Astrocyte (in vitro differentiated cells and primary cell): ENCODE data around the gene PCK2. TPM values are rescaled to one million over a fixed set of nuclear protein-coding genes. Genes with fewer than 3 reads are reported as not detected.

Source experiments
- DNase-seq: peaks from one replicate; pipeline ENCODE4 v3.0.0-alpha.2; 2010; ENCODE audit warnings: low read depth
- FAIRE-seq: peaks from 2 replicates; lab custom pipeline; 2011; peaks lifted over from hg19 to GRCh38; lab: Jason Lieb, UNC
- H2AFZ ChIP-seq: 2 replicates; pipeline ENCODE4 v1.6.0; 2012; ENCODE audit warnings: low read depth, low read length, inconsistent platforms
- H3K27ac ChIP-seq: 2 replicates; pipeline ENCODE4 v1.5.1; 2011; ENCODE audit warnings: low read depth, low read length, inconsistent platforms
- H3K27me3 ChIP-seq: 2 replicates; pipeline ENCODE4 v1.6.0; 2011; ENCODE audit warnings: low read length, inconsistent platforms; ENCODE audit not compliant: insufficient read depth
- H3K36me3 ChIP-seq: 2 replicates; pipeline ENCODE4 v1.5.1; 2011; ENCODE audit warnings: low read length, inconsistent platforms; ENCODE audit not compliant: insufficient read depth
- H3K4me1 ChIP-seq: 2 replicates; pipeline ENCODE4 v1.5.1; 2011; ENCODE audit warnings: low read length, inconsistent platforms; ENCODE audit not compliant: insufficient read depth
- H3K4me2 ChIP-seq: 2 replicates; pipeline ENCODE4 v1.6.0; 2012; ENCODE audit warnings: low read length, inconsistent platforms
- H3K4me3 ChIP-seq: 2 replicates; pipeline ENCODE4 v1.5.1; 2011; ENCODE audit warnings: low read depth, mild to moderate bottlenecking, low read length, inconsistent platforms; ENCODE audit not compliant: insufficient read depth
- H3K79me2 ChIP-seq: 2 replicates; pipeline ENCODE4 v1.6.0; 2012; ENCODE audit warnings: mild to moderate bottlenecking, low read length, inconsistent platforms; ENCODE audit not compliant: insufficient read depth
- H3K9ac ChIP-seq: 2 replicates; pipeline ENCODE4 v1.6.0; 2012; ENCODE audit warnings: mild to moderate bottlenecking, low read length, inconsistent platforms
- H3K9me3 ChIP-seq: 2 replicates; pipeline ENCODE4 v1.5.1; 2012; ENCODE audit warnings: low read depth, mild to moderate bottlenecking, low read length, inconsistent platforms; ENCODE audit not compliant: insufficient read depth
- H4K20me1 ChIP-seq: 2 replicates; pipeline ENCODE4 v1.6.0; 2012; ENCODE audit warnings: low read length, inconsistent platforms; ENCODE audit not compliant: insufficient read depth
- H3K27ac Mint-ChIP-seq: one replicate; pipeline ENCODE4 v1.8.0; 2021; ENCODE audit warnings: mild to moderate bottlenecking, mixed read lengths; ENCODE audit not compliant: unreplicated experiment
- H3K27me3 Mint-ChIP-seq: one replicate; pipeline ENCODE4 v1.8.0; 2021; ENCODE audit warnings: low read depth, mixed read lengths; ENCODE audit not compliant: unreplicated experiment
- H3K36me3 Mint-ChIP-seq: one replicate; pipeline ENCODE4 v1.8.0; 2021; ENCODE audit warnings: low read depth, mixed read lengths; ENCODE audit not compliant: unreplicated experiment
- H3K4me1 Mint-ChIP-seq: one replicate; pipeline ENCODE4 v1.8.0; 2021; ENCODE audit warnings: low read depth, mixed read lengths; ENCODE audit not compliant: unreplicated experiment
- H3K4me3 Mint-ChIP-seq: one replicate; pipeline ENCODE4 v1.8.0; 2021; ENCODE audit warnings: mild to moderate bottlenecking, moderate library complexity, mixed read lengths; ENCODE audit not compliant: unreplicated experiment
- H3K9me3 Mint-ChIP-seq: one replicate; pipeline ENCODE4 v1.8.0; 2021; ENCODE audit warnings: mild to moderate bottlenecking, mixed read lengths; ENCODE audit not compliant: unreplicated experiment
- CTCF ChIP-seq: IDR thresholded peaks from 2 replicates; pipeline ENCODE4 v1.5.1; 2011; ENCODE audit warnings: low read depth, mild to moderate bottlenecking, inconsistent platforms, low read length, moderate library complexity; ENCODE audit not compliant: insufficient read depth
- EZH2 ChIP-seq: IDR thresholded peaks from 2 replicates; pipeline ENCODE4 v1.6.1; 2012; ENCODE audit warnings: mild to moderate bottlenecking, low read length, inconsistent platforms; ENCODE audit not compliant: insufficient read depth
- total RNA-seq: library from RNA; stranded (reverse); gene quantifications from 2 replicates; pipeline ENCODE4 v1.2.1, GENCODE V29; 2021

The PCK2 gene
- total RNA-seq, 1 donor from 2014 or later, result 73.8 TPM

GRCh38 chr14:24092505-24093206 lies 1.5 kb upstream of the PCK2 start:
- FAIRE-seq (no peak), DNase-seq (no peak)
- peaks cover 6% of the 10 kb centered on the region for H3K36me3 Mint-ChIP-seq
- no peak overlapping the region for H3K4me3 ChIP-seq
- H3K9me3 ChIP-seq, result no peaks in the 10 kb centered on the region
- no peaks in the 10 kb centered on the region for H3K27me3 ChIP-seq
- no peaks in the 10 kb centered on the region for H4K20me1 ChIP-seq
- peaks cover 15% of the 10 kb centered on the region for H3K4me1 Mint-ChIP-seq
- H3K4me2 ChIP-seq, result no peak overlapping the region
- H3K9ac ChIP-seq, result no peak overlapping the region
- no peaks in the 10 kb centered on the region for H3K79me2 ChIP-seq
- H3K4me1 ChIP-seq, result peaks cover 6% of the 10 kb centered on the region
- TF ChIP-seq CTCF (no peak), EZH2 (no peak)
- H3K36me3 ChIP-seq, result no peaks in the 10 kb centered on the region
- no peak overlapping the region for H2AFZ ChIP-seq
- H3K9me3 Mint-ChIP-seq, result no peaks in the 10 kb centered on the region
- peaks cover 4% of the 10 kb centered on the region for H3K27me3 Mint-ChIP-seq
- H3K27ac Mint-ChIP-seq, result peak overlapping the region; percentile 91
- no peak overlapping the region for H3K27ac ChIP-seq
- H3K4me3 Mint-ChIP-seq, result peak overlapping the region; percentile 93

- Mint-ChIP-seq H3K9me3 (no peaks in the 10 kb centered on the region), H3K36me3 (peaks cover 6% of the 10 kb centered on the region), H3K4me1 (peaks cover 15% of the 10 kb centered on the region), H3K4me3 (peak overlapping the region; percentile 93), H3K27ac (peak overlapping the region; percentile 91), H3K27me3 (peaks cover 4% of the 10 kb centered on the region)
- Histone ChIP-seq H3K79me2 (no peaks in the 10 kb centered on the region), H3K9me3 (no peaks in the 10 kb centered on the region), H3K4me2 (peak overlapping the region; percentile 94), H4K20me1 (no peaks in the 10 kb centered on the region), H3K9ac (peak overlapping the region; percentile 81), H3K4me3 (peak overlapping the region; percentile 60), H3K36me3 (no peaks in the 10 kb centered on the region), H3K27ac (no peak overlapping the region), H3K4me1 (peaks cover 6% of the 10 kb centered on the region), H3K27me3 (no peaks in the 10 kb centered on the region), H2AFZ (peak overlapping the region; percentile 95)
- TF ChIP-seq EZH2, result no peak
- no peak for TF ChIP-seq CTCF
- FAIRE-seq (no peak), DNase-seq (no peak)
These were observed 757 bp upstream of the PCK2 start for GRCh38 chr14:24093207-24093900.
